ENCODE measurements around the gene OR10X1.

OR10X1 gene

GRCh38 chr1:158579733-158580132 lies at the start of gene OR10X1:
TSS of gene OR10X1 (minus strand) at chr1:158579899. CDS start at chr1:158579899, 0 bp downstream.
- no peak within 1 kb of the TSS for H3K4me3 ChIP-seq (ENCODE audit: low read length)
- TF ChIP-seq ZNF274 (IDR thresholded peaks at IDR 0.05; ENCODE audit: low read depth, low read length) = no peak

GRCh38 chr1:158613764-158614163 lies 34.1 kb upstream of the OR10X1 start:
- no peak for TF ChIP-seq ZNF274 (IDR thresholded peaks at IDR 0.05; ENCODE audit: low read depth, low read length)

GRCh38 chr1:158611916-158612315 lies 32.2 kb upstream of the OR10X1 start:
- no peak for TF ChIP-seq ZNF274 (IDR thresholded peaks at IDR 0.05; ENCODE audit: low read depth, low read length)
- H3K4me3 ChIP-seq (ENCODE audit: low read length) = no peak overlapping the region

More at GRCh38 chr1:158613764-158614163, 34.1 kb upstream of the OR10X1 start:
- no peak overlapping the region for H3K4me3 ChIP-seq (ENCODE audit: low read length)

- TF ChIP-seq ZNF274 (IDR thresholded peaks at IDR 0.05; ENCODE audit: low read depth, low read length) = no peak
Measured at GRCh38 chr1:158607296-158607695, 27.6 kb upstream of the OR10X1 start.

GRCh38 chr1:158604968-158605367 lies 25.3 kb upstream of the OR10X1 start, which contains the start of gene OR10Z1:
TSS of gene OR10Z1 (plus strand) at chr1:158605268. CDS start at chr1:158606439, 1,171 bp downstream.
- no peak within 1 kb of the TSS for H3K4me3 ChIP-seq (ENCODE audit: low read length)
- TF ChIP-seq ZNF274 (IDR thresholded peaks at IDR 0.05; ENCODE audit: low read depth, low read length) = no peak

More at GRCh38 chr1:158607296-158607695, 27.6 kb upstream of the OR10X1 start:
- no peak overlapping the region for H3K4me3 ChIP-seq (ENCODE audit: low read length)

GRCh38 chr1:158600735-158601134 lies 21.0 kb upstream of the OR10X1 start:
- H3K4me3 ChIP-seq (ENCODE audit: low read length) = no peak overlapping the region
- TF ChIP-seq ZNF274 (IDR thresholded peaks at IDR 0.05; ENCODE audit: low read depth, low read length) = no peak

- TF ChIP-seq ZNF274 (IDR thresholded peaks at IDR 0.05; ENCODE audit: low read depth, low read length) = no peak
- no peak overlapping the region for H3K4me3 ChIP-seq (ENCODE audit: low read length)
Measured at GRCh38 chr1:158586942-158587341, 7.2 kb upstream of the OR10X1 start.

GRCh38 chr1:158583962-158584361 lies 4.3 kb upstream of the OR10X1 start:
- TF ChIP-seq ZNF274 (IDR thresholded peaks at IDR 0.05; ENCODE audit: low read depth, low read length) = no peak
- H3K4me3 ChIP-seq (ENCODE audit: low read length) = no peak overlapping the region

- TF ChIP-seq ZNF274 (IDR thresholded peaks at IDR 0.05; ENCODE audit: low read depth, low read length) = no peak
- no peak overlapping the region for H3K4me3 ChIP-seq (ENCODE audit: low read length)
Measured at GRCh38 chr1:158577561-158577960, 2.1 kb downstream of the OR10X1 start.

- no peak overlapping the region for H3K4me3 ChIP-seq (ENCODE audit: low read length)
- TF ChIP-seq ZNF274 (IDR thresholded peaks at IDR 0.05; ENCODE audit: low read depth, low read length) = no peak
Measured at GRCh38 chr1:158572226-158572625, 7.5 kb downstream of the OR10X1 start.

- no peak within 1 kb of the TSS for H3K4me3 ChIP-seq (ENCODE audit: low read length)
- no peak for TF ChIP-seq ZNF274 (IDR thresholded peaks at IDR 0.05; ENCODE audit: low read depth, low read length)
Measured at GRCh38 chr1:158570480-158570879, 9.2 kb downstream of the OR10X1 start, which contains the start of gene OR6P1. TSS of gene OR6P1 (minus strand) at chr1:158570580. CDS start at chr1:158563604, 6,976 bp downstream.

- no peak overlapping the region for H3K4me3 ChIP-seq (ENCODE audit: low read length)
- no peak for TF ChIP-seq ZNF274 (IDR thresholded peaks at IDR 0.05; ENCODE audit: low read depth, low read length)
Measured at GRCh38 chr1:158564608-158565007, 15.1 kb downstream of the OR10X1 start.

- no peak for TF ChIP-seq ZNF274 (IDR thresholded peaks at IDR 0.05; ENCODE audit: low read depth, low read length)
- no peak overlapping the region for H3K4me3 ChIP-seq (ENCODE audit: low read length)
Measured at GRCh38 chr1:158563853-158564252, 15.8 kb downstream of the OR10X1 start.

- no peak overlapping the region for H3K4me3 ChIP-seq (ENCODE audit: low read length)
- no peak for TF ChIP-seq ZNF274 (IDR thresholded peaks at IDR 0.05; ENCODE audit: low read depth, low read length)
Measured at GRCh38 chr1:158559696-158560095, 20.0 kb downstream of the OR10X1 start.

- TF ChIP-seq ZNF274 (IDR thresholded peaks at IDR 0.05; ENCODE audit: low read depth, low read length) = no peak
- H3K4me3 ChIP-seq (ENCODE audit: low read length) = no peak within 1 kb of the TSS
Measured at GRCh38 chr1:158554352-158554751, 25.3 kb downstream of the OR10X1 start, which contains the start of gene OR6Y1. TSS of gene OR6Y1 (minus strand) at chr1:158554405. CDS start at chr1:158548105, 6,300 bp downstream.

- no peak for TF ChIP-seq ZNF274 (IDR thresholded peaks at IDR 0.05; ENCODE audit: low read depth, low read length)
Measured at GRCh38 chr1:158552296-158552695, 27.4 kb downstream of the OR10X1 start.

More at GRCh38 chr1:158552296-158552695, 27.4 kb downstream of the OR10X1 start:
- H3K4me3 ChIP-seq (ENCODE audit: low read length) = no peak overlapping the region

Data from GM08714 (cell line).